Inflammatory macrophage treated with lipopolysaccharide for 1 hour (primary cell): ENCODE data around the gene TSPEAR.
"Not testable (repeated sequence)": the region's sequence is repeated elsewhere in the genome, so short reads cannot be mapped to it uniquely, and the experiment has no call there.

Source experiments
- DNase-seq, 2 donors: peaks; one replicate each; pipeline ENCODE4 v3.0.0-alpha.2; 2020 to 2022

The TSPEAR gene

GRCh38 chr21:44649521-44650100, 61.8 kb downstream of the TSPEAR start:
- no peak for DNase-seq

- DNase-seq = no peak
These were observed 62.6 kb downstream of the TSPEAR start for GRCh38 chr21:44648557-44649311.

- DNase-seq = no peak
These were observed 64.2 kb downstream of the TSPEAR start for GRCh38 chr21:44647222-44647552.

- not testable (repeated sequence) for DNase-seq
These were observed 64.8 kb downstream of the TSPEAR start, which contains the start of gene KRTAP10-11 for GRCh38 chr21:44646366-44647221. TSS of gene KRTAP10-11 (plus strand) at chr21:44646414. CDS start at chr21:44646459, 45 bp downstream.

- no peak for DNase-seq
These were observed 66.5 kb downstream of the TSPEAR start for GRCh38 chr21:44644878-44645277.

- DNase-seq = no peak
These were observed 67.5 kb downstream of the TSPEAR start for GRCh38 chr21:44643741-44644310.

- no peak for DNase-seq
These were observed 70.6 kb downstream of the TSPEAR start for GRCh38 chr21:44640761-44641160.

GRCh38 chr21:44639331-44639655, 72.1 kb downstream of the TSPEAR start:
- DNase-seq = no peak

- DNase-seq = not testable (repeated sequence)
These were observed 72.7 kb downstream of the TSPEAR start for GRCh38 chr21:44638506-44639330.

GRCh38 chr21:44637851-44638348, 73.5 kb downstream of the TSPEAR start:
- DNase-seq = not testable (repeated sequence)

GRCh38 chr21:44637018-44637850, 74.1 kb downstream of the TSPEAR start, which contains the start of gene KRTAP10-10:
TSS of gene KRTAP10-10 (plus strand) at chr21:44637356. CDS start at chr21:44637418, 62 bp downstream.
- DNase-seq = no peak

- DNase-seq = no peak
These were observed 75.0 kb downstream of the TSPEAR start for GRCh38 chr21:44636209-44637017.

- DNase-seq = no peak
These were observed 79.3 kb downstream of the TSPEAR start for GRCh38 chr21:44632067-44632466.

GRCh38 chr21:44630440-44630839, 80.9 kb downstream of the TSPEAR start:
- DNase-seq = no peak

- DNase-seq = no peak
These were observed 82.5 kb downstream of the TSPEAR start for GRCh38 chr21:44628707-44629391.

- not testable (repeated sequence) for DNase-seq
These were observed 83.5 kb downstream of the TSPEAR start for GRCh38 chr21:44627831-44628233.

GRCh38 chr21:44627181-44627822, 84.1 kb downstream of the TSPEAR start:
- not testable (repeated sequence) for DNase-seq

- DNase-seq = no peak
These were observed 84.7 kb downstream of the TSPEAR start, which contains the start of gene KRTAP10-9 for GRCh38 chr21:44626673-44627143. TSS of gene KRTAP10-9 (plus strand) at chr21:44627093. CDS start at chr21:44627172, 79 bp downstream.

GRCh38 chr21:44626262-44626661, 85.1 kb downstream of the TSPEAR start:
- DNase-seq = no peak
